T-cell (primary cell): ENCODE measurements around the gene IL1RAPL2. TPM values are rescaled to one million over a fixed set of nuclear protein-coding genes. Genes with fewer than 3 reads are reported as not detected.
A peak's percentile ranks its signal among the peaks of the same experiment; 100 is the strongest.

Experiments used
- ATAC-seq, 4 experiments: fragments of 200-7000 bp in 3 of 4; fragments of 150-1000 bp in 1 of 4; cut with Tn5 transposase; replicated peaks in 1 of 4; 1 replicate in 3 of 4; 2 replicates in 1 of 4; pipeline ENCODE4 v1.10.0; 2021; ENCODE audit warnings: moderate library complexity in 3 of 4, mild to moderate bottlenecking in 2 of 4, moderate number of reproducible peaks in 1 of 4
- CTCF ChIA-PET, 2 donors: fragments of 300-600 bp; sonication (Branson Sonifier 250); formaldehyde crosslinking; loops; one replicate each; lab custom pipeline; 2022; ENCODE audit warnings: antibody characterized with exemption in 2 of 2; lab: Charles Lee
- POLR2A ChIA-PET, 2 donors: fragments of 300-600 bp; sonication (Branson Sonifier 250); formaldehyde crosslinking; loops; one replicate each; lab custom pipeline; 2022; ENCODE audit warnings: antibody characterized with exemption in 2 of 2; lab: Charles Lee
- DNase-seq, 35 experiments: peaks; one replicate each; pipeline versions ENCODE4 v3.0.0 to v3.0.0-alpha.2; 2013 to 2023
- H3K27ac ChIP-seq: one replicate; pipeline ENCODE4 v1.5.1; 2013; ENCODE audit warnings: low read length
- H3K27me3 ChIP-seq, 2 experiments: replicated peaks in 1 of 2; 1 replicate in 1 of 2; 2 replicates in 1 of 2; pipeline versions ENCODE4 v1.6.1 to v1.7.0; 2013; ENCODE audit warnings: low read length in 1 of 2, mixed read lengths in 1 of 2; ENCODE audit not compliant: control insufficient read depth in 2 of 2, insufficient read depth in 2 of 2; ENCODE audit errors: extremely low read depth in 1 of 2
- H3K36me3 ChIP-seq, 2 donors: 1 replicate in 1 of 2; 2 replicates in 1 of 2; pipeline versions ENCODE4 v1.6.1 to v1.7.0; 2013; ENCODE audit warnings: low read length in 1 of 2; ENCODE audit not compliant: control insufficient read depth in 2 of 2, insufficient read depth in 1 of 2; ENCODE audit errors: extremely low read depth in 1 of 2
- H3K4me1 ChIP-seq, 2 experiments: 1 replicate in 1 of 2; 2 replicates in 1 of 2; pipeline versions ENCODE4 v1.6.1 to v1.7.0; 2013; ENCODE audit warnings: low read length in 2 of 2, mixed read lengths in 1 of 2; ENCODE audit not compliant: insufficient read depth in 2 of 2, control insufficient read depth in 1 of 2; ENCODE audit errors: extremely low read depth in 1 of 2
- H3K4me3 ChIP-seq, 2 donors: 1 replicate in 1 of 2; 2 replicates in 1 of 2; pipeline versions ENCODE4 v1.5.1 to v1.7.0; 2013; ENCODE audit warnings: mild to moderate bottlenecking in 2 of 2, low read length in 1 of 2, moderate library complexity in 1 of 2; ENCODE audit not compliant: control insufficient read depth in 1 of 2; ENCODE audit errors: extremely low read depth in 1 of 2
- H3K9me3 ChIP-seq: 2 replicates; pipeline ENCODE4 v1.7.0; 2013
- H3K27ac Mint-ChIP-seq, 2 donors: one replicate each; pipeline ENCODE4 v1.8.0; 2020 to 2021; ENCODE audit warnings: mild to moderate bottlenecking in 2 of 2, mixed read lengths in 2 of 2
- H3K27me3 Mint-ChIP-seq, 2 donors: one replicate each; pipeline ENCODE4 v1.8.0; 2021 to 2022; ENCODE audit warnings: mixed read lengths in 2 of 2
- H3K36me3 Mint-ChIP-seq: one replicate; pipeline ENCODE4 v1.8.0; 2021; ENCODE audit warnings: mixed read lengths
- H3K4me1 Mint-ChIP-seq, 3 donors: one replicate each; pipeline ENCODE4 v1.8.0; 2020 to 2022; ENCODE audit warnings: mixed read lengths in 3 of 3, mild to moderate bottlenecking in 1 of 3
- H3K4me3 Mint-ChIP-seq, 3 donors: one replicate each; pipeline ENCODE4 v1.8.0; 2020 to 2022; ENCODE audit warnings: mild to moderate bottlenecking in 3 of 3, mixed read lengths in 3 of 3, moderate library complexity in 3 of 3
- H3K9me3 Mint-ChIP-seq, 3 donors: one replicate each; pipeline ENCODE4 v1.8.0; 2020 to 2022; ENCODE audit warnings: mixed read lengths in 3 of 3
- WGBS: methylation state at CpG from one replicate; pipeline ENCODE4 v1.1.5; 2013; ENCODE audit warnings: missing lambda C conversion rate; ENCODE audit not compliant: insufficient coverage; 5-methylcytosine and 5-hydroxymethylcytosine counted together
- total RNA-seq, 35 experiments: library from RNA in 6 of 35; stranded (reverse) in 6 of 35; fragments of 120-200 nt in 1 of 35; gene quantifications; one replicate each; pipeline versions ENCODE4 v1.2.1 to v1.2.4 and lab custom pipeline; 2013 to 2026

IL1RAPL2 gene
- total RNA-seq, 5 donors from 2014 or later (not counting 1 experiment from before 2014, with no cell fraction given): not detected

- Histone ChIP-seq H3K36me3 (no peaks in the 10 kb centered on the region), H3K4me1 (no peaks in the 10 kb centered on the region), H3K4me3 (no peak overlapping the region), H3K27me3 (no peaks in the 10 kb centered on the region), H3K9me3 (no peaks in the 10 kb centered on the region), H3K27ac (no peak overlapping the region)
- H3K36me3 Mint-ChIP-seq: no peaks in the 10 kb centered on the region
- ChIA-PET CTCF (no interaction called here), POLR2A (no interaction called here)
- DNase-seq: no peak
- H3K27ac Mint-ChIP-seq: no peak overlapping the region
- no peak overlapping the region for H3K4me3 Mint-ChIP-seq
- ATAC-seq: no peak
- 60% methylated on average over 1 of the region's 3 CpGs for WGBS
- no peaks in the 10 kb centered on the region for H3K9me3 Mint-ChIP-seq
- peaks cover 0 to 9% of the 10 kb centered on the region in 2 donors for H3K27me3 Mint-ChIP-seq
- H3K4me1 Mint-ChIP-seq: no peaks in the 10 kb centered on the region
Measured at GRCh38 chrX:105167233-105167632, 601.2 kb downstream of the IL1RAPL2 start.

- Mint-ChIP-seq H3K9me3 (no peaks in the 10 kb centered on the region), H3K36me3 (no peaks in the 10 kb centered on the region), H3K27me3 (peaks cover 0 to 9% of the 10 kb centered on the region in 2 donors), H3K4me3 (no peak overlapping the region), H3K4me1 (no peaks in the 10 kb centered on the region), H3K27ac (no peak overlapping the region)
- H3K4me1 ChIP-seq: no peaks in the 10 kb centered on the region
- ATAC-seq: no peak
- no peaks in the 10 kb centered on the region for H3K9me3 ChIP-seq
- no peak overlapping the region for H3K27ac ChIP-seq
- ChIA-PET POLR2A (no interaction called here), CTCF (no interaction called here)
- H3K36me3 ChIP-seq: no peaks in the 10 kb centered on the region
- H3K27me3 ChIP-seq: no peaks in the 10 kb centered on the region
- H3K4me3 ChIP-seq: no peak overlapping the region
- 80% methylated on average over 1 of the region's 2 CpGs for WGBS
- DNase-seq: no peak
Measured at GRCh38 chrX:105168577-105168976, 602.6 kb downstream of the IL1RAPL2 start.

GRCh38 chrX:105173071-105173470, 607.1 kb downstream of the IL1RAPL2 start:
- H3K27me3 Mint-ChIP-seq: peaks cover 0 to 7% of the 10 kb centered on the region in 2 donors
- H3K36me3 ChIP-seq: no peaks in the 10 kb centered on the region
- H3K4me3 ChIP-seq: no peak overlapping the region
- no peak overlapping the region for H3K4me3 Mint-ChIP-seq
- H3K4me1 Mint-ChIP-seq: no peaks in the 10 kb centered on the region
- CTCF ChIA-PET: no interaction called here
- DNase-seq: no peak
- no peak overlapping the region for H3K27ac Mint-ChIP-seq
- H3K9me3 ChIP-seq: no peaks in the 10 kb centered on the region
- no peaks in the 10 kb centered on the region for H3K36me3 Mint-ChIP-seq
- no peaks in the 10 kb centered on the region for H3K4me1 ChIP-seq
- no peaks in the 10 kb centered on the region for H3K27me3 ChIP-seq
- no peak for ATAC-seq
- WGBS: no CpG with 5 or more reads among the region's 4 CpGs
- no peak overlapping the region for H3K27ac ChIP-seq
- no peaks in the 10 kb centered on the region for H3K9me3 Mint-ChIP-seq
- POLR2A ChIA-PET: no interaction called here

- Mint-ChIP-seq H3K9me3 (no peaks in the 10 kb centered on the region), H3K27ac (no peak overlapping the region), H3K27me3 (peaks cover 0 to 4% of the 10 kb centered on the region in 2 donors), H3K4me1 (no peaks in the 10 kb centered on the region), H3K4me3 (no peak overlapping the region), H3K36me3 (no peaks in the 10 kb centered on the region)
- Histone ChIP-seq H3K27me3 (no peaks in the 10 kb centered on the region), H3K27ac (no peak overlapping the region), H3K4me1 (no peaks in the 10 kb centered on the region), H3K36me3 (no peaks in the 10 kb centered on the region), H3K9me3 (no peaks in the 10 kb centered on the region), H3K4me3 (no peak overlapping the region)
- POLR2A ChIA-PET: no interaction called here
- CTCF ChIA-PET: no interaction called here
- no peak for DNase-seq
- no peak for ATAC-seq
- WGBS: no CpG with 5 or more reads among the region's 3 CpGs
Measured at GRCh38 chrX:105179644-105180043, 613.6 kb downstream of the IL1RAPL2 start.

GRCh38 chrX:105189093-105189492, 623.1 kb downstream of the IL1RAPL2 start:
- Histone ChIP-seq H3K27ac (no peak overlapping the region), H3K36me3 (no peaks in the 10 kb centered on the region), H3K9me3 (no peaks in the 10 kb centered on the region), H3K4me3 (no peak overlapping the region), H3K27me3 (peaks cover 0 to 2% of the 10 kb centered on the region in 2 experiments), H3K4me1 (no peaks in the 10 kb centered on the region)
- no peak overlapping the region for H3K27ac Mint-ChIP-seq
- H3K4me1 Mint-ChIP-seq: no peaks in the 10 kb centered on the region
- DNase-seq: no peak
- H3K9me3 Mint-ChIP-seq: no peaks in the 10 kb centered on the region
- H3K27me3 Mint-ChIP-seq: peaks cover 0 to 28% of the 10 kb centered on the region in 2 donors
- ChIA-PET CTCF (no interaction called here), POLR2A (no interaction called here)
- no peak overlapping the region for H3K4me3 Mint-ChIP-seq
- WGBS: no CpG with 5 or more reads among the region's 8 CpGs
- H3K36me3 Mint-ChIP-seq: no peaks in the 10 kb centered on the region
- ATAC-seq: no peak

GRCh38 chrX:105190252-105190853, 624.4 kb downstream of the IL1RAPL2 start:
- WGBS: no CpG with 5 or more reads among the region's 2 CpGs
- Histone ChIP-seq H3K4me3 (no peak overlapping the region), H3K27me3 (peaks cover 0 to 2% of the 10 kb centered on the region in 2 experiments), H3K9me3 (no peaks in the 10 kb centered on the region), H3K4me1 (no peaks in the 10 kb centered on the region), H3K36me3 (no peaks in the 10 kb centered on the region), H3K27ac (no peak overlapping the region)
- Mint-ChIP-seq H3K4me3 (no peak overlapping the region), H3K27me3 (peaks cover 0 to 28% of the 10 kb centered on the region in 2 donors), H3K27ac (no peak overlapping the region), H3K9me3 (no peaks in the 10 kb centered on the region), H3K4me1 (no peaks in the 10 kb centered on the region), H3K36me3 (no peaks in the 10 kb centered on the region)
- ATAC-seq (no peak), DNase-seq (peak in 2 of 35 experiments; percentile 4 to 8)
- CTCF ChIA-PET: interaction anchor here (0.6 to 1.1 kb wide), 4 partner anchors 17 to 775 kb away, joined by 3 to 5 read pairs (median 4); no protein-coding TSS in a partner anchor
- POLR2A ChIA-PET: no interaction called here
